GM20431 (cell line): Measurements from ENCODE around the gene PRAMEF12.

Experiments
- in situ Hi-C: fragments of 300-500 bp; cut with MseI, MboI; formaldehyde crosslinking; loops from one replicate; pipeline ENCODE4 v1.15.0; 2020; ENCODE audit warnings: low sequenced_read_pairs; ENCODE audit not compliant: unreplicated experiment

PRAMEF12 gene

DNA sequence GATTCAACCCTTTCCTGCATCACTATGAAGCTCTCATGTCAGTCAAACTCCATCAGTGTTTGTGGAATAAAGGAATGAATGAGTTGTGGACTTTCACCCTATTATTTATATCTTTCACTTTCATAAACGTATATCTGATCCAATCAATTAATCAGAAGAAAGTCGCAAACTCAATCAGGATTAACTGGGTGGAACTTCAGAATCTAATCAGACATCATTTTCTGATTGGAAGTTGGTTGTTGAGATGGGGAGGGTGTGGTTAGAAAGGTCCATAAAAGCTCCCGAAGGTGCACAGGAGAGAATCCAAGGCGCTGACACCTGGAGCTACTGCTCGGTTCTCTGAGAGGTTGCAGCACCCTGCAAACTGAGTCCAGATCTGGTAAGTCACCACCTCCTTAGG lies at the start of gene PRAMEF12:
PRAMEF12 (plus strand) TSS at position 301 of the 400 bp plus-strand sequence. CDS start 1,130 bp downstream, outside the sequence.
- in situ Hi-C loops = no loop called here

DNA sequence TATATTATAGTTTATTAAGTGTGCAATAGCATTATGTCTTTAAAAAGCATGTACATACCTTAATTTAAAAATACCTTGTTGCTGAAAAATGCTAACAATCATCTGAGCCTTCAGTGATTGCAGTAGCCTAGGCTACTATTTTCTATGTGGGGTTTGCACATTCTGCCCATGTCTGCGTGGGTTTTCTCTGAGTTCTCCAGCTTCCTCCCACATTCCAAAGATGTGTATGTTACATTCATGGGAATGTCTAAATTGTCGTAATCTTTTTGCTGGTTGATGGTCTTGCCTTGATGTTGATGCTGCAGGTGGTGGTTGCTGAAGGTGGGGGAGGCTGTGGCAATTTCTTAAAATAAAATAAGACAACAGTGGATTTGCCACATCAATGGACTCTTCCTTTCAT lies 45.1 kb upstream of the PRAMEF12 start:
- in situ Hi-C loops = loop anchor here (25.0 kb wide), 1 partner anchor 509 kb away; the partner anchor contains the start of gene PRAMEF18

DNA sequence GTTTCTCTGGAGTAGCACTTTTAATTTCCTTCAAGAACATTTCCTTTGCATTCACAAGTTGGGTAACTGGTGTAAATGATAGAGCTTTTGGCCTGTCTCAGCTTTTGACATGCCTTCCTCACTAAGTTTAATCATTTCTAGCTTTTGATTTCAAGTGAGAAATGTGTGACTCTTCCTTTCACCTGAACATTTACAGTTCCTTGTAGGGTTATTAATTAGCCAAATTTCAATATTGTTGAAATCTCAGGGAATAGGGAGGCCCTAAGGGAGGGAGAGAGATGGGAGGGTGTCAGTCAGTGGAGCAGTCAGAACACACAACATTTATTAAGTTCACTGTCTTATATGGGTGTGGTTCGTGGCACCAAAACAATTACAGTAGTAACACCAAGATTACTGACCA lies 43.4 kb upstream of the PRAMEF12 start:
- in situ Hi-C loops = loop anchor here (25.0 kb wide), 1 partner anchor 507 kb away; the partner anchor contains the start of gene PRAMEF18

DNA sequence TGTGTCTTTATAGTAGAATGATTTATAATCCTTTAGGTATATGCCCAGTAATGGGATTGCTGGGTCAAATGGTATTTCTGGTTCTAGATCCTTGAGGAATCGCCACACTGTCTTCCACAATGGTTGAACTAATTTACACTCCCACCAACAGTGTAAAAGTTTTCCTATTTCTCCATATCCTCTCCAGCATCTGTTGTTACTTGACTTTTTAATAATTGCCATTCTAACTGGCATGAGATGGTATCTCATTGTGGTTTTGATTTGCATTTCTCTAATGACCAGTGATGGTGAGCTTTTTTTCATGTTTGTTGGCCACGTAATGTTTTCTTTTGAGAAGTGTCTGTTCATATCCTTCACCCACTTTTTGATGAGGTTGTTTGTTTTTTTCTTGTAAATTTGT lies 42.5 kb upstream of the PRAMEF12 start:
- in situ Hi-C loops = loop anchor here (25.0 kb wide), 1 partner anchor 506 kb away; the partner anchor contains the start of gene PRAMEF18

DNA sequence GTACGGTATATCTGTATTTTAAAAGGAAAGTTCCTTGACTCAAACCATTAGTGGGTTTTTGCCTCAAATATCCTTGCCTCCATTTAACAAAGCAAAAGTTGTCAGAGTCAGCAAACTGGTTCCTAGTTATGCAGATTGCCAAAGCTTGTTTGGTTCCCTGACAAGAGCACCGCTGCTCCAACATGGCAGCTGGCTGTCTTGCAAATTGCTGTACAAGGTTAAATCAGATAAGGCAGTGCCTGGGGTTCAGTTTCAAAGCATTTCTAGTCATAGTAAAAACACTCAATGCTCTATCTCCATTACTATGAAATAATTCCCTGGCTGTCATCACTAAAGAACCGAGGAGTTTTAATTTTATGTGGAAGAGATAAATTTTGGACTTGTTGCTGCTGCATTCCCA lies 38.9 kb upstream of the PRAMEF12 start:
- in situ Hi-C loops = loop anchor here (25.0 kb wide), 1 partner anchor 503 kb away; the partner anchor contains the start of gene PRAMEF18

DNA sequence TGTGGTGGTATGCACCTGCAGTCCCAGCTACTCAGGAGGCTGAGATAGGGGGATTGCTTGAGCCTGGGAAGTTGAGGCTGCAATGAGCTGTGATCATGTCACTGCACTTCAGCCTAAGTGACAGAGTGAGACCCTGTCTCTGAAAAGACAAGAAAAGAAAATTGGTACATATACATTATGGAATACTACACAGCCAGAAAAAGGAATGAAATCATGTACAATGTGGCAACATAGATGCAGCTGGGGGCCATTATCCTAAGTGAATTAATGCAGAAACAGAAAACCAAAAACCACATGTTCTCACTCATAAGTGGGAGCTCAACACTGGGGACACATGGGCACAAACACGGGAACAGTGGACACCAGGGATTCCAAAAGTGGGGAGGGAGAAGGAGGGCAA lies 34.6 kb upstream of the PRAMEF12 start:
- in situ Hi-C loops = loop anchor here (25.0 kb wide), 1 partner anchor 498 kb away; the partner anchor contains the start of gene PRAMEF18

DNA sequence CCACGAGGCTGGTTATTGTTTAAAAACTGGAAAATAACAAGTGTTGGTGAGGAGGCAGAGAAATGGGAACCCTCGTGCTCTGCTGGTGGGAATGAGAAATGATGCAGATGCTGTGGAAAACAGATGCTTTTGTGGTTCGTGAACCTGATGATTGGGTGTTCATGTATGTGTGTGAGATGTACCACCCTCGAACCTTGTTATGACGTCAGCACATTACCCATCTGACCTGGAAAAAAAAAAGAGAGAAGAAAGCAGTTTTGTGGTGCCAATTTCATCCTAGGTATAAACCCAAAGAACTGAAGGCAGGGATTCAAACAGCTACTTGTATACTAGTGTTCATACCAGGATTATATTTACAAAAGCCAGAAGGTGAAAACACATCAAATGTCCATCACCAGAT lies 33.9 kb upstream of the PRAMEF12 start:
- in situ Hi-C loops = loop anchor here (25.0 kb wide), 1 partner anchor 498 kb away; the partner anchor contains the start of gene PRAMEF18

DNA sequence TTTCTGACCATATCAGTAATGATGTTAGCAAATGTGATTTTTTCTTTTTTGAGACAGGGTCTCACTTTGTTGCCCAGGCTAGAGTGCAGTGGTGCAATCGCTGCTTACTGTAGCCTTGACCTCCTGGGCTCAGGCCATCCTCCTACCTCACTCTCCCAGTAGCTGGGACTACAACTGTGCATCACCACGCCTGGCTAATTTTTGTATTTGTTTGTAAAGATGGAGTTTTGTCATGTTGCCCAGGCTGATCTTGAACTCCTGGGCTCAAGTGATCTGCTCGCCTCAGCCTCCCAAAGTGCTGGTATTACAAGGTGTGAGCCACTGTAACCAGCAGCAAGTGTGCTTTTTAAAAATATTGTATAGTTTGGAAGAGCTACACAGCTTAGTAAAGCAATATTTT lies 31.6 kb upstream of the PRAMEF12 start:
- in situ Hi-C loops = loop anchor here (25.0 kb wide), 1 partner anchor 495 kb away; the partner anchor contains the start of gene PRAMEF18

DNA sequence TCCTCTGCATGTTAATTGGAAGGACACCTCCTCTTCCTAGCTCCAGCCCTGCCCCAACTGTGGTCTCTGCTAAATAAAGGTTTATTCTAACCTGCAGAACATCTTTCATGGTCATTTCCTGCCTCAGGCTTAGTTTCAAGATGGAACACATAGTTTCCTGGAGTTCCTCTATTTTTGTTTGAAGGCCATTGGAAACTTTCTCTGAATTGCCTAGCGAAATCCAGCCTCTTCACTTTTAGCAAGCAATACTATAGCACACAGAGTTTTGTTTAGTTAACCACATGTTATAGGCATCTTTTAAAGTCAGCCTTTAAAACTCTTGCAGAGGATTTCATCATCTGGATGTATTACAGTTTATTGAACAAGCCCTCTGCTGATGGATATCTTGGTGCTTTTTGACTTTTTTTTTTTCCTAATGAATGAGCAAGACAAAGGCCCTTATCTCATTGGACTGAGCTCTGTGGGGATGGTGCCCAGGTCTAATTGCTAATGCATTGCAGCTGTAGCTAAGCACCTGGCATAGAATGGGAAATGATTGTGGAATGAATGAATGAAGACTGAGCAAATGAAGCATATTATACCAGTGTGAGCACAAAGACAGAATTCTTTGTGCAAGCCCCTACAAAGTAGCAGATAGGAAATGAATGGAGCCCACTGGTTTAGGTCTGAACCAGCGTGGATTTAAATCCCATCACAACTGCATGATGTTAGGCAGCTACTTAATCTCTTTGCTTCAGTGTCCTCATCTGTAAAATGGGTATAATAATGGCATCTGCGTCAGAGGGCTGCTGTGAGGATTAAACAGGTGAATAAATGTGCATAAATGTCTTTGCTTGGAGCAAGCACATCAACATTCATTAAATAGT lies 28.2 kb upstream of the PRAMEF12 start:
- in situ Hi-C loops = loop anchor here (25.0 kb wide), 1 partner anchor 492 kb away; the partner anchor contains the start of gene PRAMEF18

DNA sequence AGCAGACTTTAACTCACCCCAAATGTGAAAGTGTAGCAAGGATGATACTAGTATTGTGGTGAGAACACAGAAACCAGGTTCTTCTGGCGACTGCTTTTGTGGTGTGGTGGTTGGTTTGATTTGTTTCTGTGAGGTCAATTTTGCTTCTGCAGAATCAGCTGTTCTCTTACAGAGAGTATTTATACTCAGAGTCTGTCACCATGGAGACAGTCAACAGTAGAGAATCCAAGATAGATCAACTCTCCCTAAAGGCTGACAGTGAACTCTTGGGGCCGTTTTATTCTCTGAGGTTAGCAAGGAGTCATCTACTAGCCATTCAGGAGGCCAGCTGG lies 27.6 kb upstream of the PRAMEF12 start, which contains the start of gene CFAP107:
CFAP107 (plus strand) TSS at position 209 of the 332 bp plus-strand sequence. CDS start 231 bp downstream, outside the sequence.
- in situ Hi-C loops = loop anchor here (25.0 kb wide), 1 partner anchor 491 kb away; the partner anchor contains the start of gene PRAMEF18

DNA sequence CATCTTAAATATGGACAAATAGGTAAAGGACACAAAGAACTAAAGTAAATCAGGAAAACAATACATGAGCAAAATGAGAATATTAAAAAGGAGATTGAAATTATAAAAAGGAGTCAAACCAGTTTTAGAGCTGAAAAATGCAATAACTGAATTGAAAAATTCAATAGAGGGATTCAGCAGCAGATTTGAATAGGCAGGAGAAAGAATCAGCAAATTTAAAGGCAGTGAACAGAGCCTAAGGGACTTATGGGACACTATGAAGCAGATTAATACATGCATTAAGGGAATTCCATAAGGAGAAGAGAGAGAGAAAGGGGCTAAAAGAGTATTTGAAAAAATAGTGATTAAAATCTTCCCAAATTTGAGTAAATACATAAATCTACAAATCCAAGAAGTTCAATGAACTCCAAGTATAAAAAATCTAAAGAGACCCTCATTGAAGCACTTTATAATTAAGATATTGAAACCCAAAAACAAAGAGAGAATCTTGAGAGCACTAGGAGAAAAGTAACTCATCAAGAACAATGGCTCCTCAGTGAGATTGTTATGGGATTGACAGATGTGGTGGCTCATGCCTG lies 24.7 kb upstream of the PRAMEF12 start:
- in situ Hi-C loops = loop anchor here (25.0 kb wide), 1 partner anchor 488 kb away; the partner anchor contains the start of gene PRAMEF18

DNA sequence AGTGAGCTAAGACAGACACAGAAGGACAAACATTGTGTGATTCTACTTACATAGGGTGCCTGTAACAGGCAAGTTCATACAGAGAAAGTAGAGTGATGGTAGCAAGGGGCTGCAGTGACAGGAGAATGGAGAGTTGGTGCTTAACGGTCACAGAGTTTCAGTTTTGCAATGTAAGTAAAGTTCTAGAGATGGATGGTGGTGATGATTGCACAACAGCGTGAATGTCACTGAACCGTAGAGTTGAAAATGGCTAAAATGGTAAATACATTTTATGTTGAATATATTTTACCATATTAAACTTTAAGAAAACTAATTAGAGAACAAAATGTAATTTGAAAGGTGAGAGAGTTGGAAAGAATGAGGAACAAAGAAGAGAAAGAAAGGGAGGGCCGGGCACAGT lies 18.8 kb upstream of the PRAMEF12 start:
- in situ Hi-C loops = no loop called here

DNA sequence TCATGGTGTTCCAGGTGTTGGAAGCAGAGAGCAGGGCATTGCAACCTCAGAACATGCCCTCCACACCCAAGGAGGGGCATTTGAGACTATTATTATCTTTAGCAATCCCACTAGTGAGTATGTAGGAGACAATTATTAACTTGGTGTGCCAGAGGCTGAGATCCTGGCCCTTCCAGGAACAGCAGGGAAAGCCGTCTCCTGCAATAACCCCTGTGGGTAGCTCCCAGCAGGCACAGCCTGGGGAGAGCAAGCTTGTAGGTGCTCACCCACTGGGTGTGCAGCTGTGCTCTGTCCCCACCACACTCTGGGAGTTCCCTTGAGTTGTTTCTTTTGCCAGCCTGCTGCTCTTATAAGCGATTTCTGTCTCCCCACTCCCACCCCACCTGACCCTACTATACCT lies 17.3 kb upstream of the PRAMEF12 start:
- in situ Hi-C loops = no loop called here

DNA sequence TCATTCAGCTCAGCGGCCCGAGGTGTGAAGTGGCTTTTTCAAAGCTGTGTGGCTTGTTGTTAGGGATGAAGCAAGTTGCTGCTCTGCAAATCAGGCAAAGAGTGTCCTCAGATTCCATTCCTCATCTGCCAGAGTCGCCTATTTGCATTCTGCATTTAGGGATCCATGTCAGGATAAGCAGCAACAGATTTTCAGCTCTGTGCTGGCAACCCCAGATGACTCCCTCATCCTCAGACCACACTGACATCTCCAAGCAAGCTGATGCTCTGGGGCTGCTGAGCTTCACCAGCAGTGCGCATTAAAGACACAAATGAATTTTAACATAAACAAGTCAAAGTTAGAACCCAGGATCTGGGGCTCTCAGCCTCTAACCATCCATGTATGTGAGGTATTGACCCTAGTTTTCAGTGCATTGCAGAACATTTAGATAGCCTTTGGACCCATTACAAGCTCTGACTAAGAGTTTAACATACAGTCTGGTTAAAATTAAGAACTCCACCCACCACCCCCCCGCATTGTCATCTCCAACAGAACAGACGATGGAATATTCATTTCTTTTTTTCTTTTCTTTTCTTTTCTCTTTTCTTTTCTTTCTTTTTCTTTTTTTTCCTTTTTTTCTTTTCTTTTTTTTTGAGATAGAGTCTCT lies 16.6 kb upstream of the PRAMEF12 start:
- in situ Hi-C loops = no loop called here

DNA sequence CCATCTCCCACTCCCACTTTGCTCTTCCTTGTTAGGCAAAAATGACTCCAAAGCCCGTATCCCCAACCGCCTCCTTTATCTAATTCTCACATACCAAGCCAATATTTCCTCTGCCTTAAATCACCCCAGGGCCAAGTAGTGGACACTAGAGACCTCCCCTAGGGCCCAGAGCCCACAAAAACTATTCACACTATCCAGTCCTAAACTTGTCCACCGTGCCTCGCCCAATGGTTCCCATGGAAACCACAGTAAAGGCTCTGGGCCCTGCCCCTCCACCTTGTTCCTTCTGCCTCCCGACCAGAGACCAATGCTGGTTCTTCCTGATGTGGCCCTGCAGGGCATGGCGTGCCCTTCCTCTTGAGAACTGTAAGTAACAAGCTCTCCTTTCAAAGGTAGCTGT lies 15.7 kb upstream of the PRAMEF12 start:
- in situ Hi-C loops = no loop called here

DNA sequence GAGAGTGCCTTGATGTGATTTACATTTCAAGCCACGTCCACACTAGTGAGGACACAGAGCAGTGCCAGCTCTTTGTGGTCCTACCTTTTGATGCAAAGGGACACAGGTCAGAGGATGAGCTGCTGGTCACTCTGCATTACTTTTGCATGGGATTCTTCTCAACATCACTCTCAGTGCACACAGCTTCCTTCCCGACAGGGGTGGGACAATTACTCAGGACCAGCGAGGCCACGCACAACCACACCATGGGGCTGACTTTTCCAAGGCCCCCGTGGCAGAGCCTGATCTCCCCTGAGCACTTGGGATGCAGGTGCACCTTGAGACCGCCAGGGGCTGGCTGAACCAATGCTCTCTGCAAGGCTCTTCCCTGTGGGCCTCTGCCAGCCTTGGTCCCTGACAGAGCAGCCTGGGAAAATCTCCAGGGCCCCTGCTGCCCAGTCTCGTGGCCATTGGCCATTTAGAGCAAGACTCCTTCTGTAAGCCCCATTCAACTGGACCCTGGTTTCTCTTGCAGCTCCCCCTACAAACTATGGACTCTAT lies 13.2 kb upstream of the PRAMEF12 start:
- in situ Hi-C loops = no loop called here

DNA sequence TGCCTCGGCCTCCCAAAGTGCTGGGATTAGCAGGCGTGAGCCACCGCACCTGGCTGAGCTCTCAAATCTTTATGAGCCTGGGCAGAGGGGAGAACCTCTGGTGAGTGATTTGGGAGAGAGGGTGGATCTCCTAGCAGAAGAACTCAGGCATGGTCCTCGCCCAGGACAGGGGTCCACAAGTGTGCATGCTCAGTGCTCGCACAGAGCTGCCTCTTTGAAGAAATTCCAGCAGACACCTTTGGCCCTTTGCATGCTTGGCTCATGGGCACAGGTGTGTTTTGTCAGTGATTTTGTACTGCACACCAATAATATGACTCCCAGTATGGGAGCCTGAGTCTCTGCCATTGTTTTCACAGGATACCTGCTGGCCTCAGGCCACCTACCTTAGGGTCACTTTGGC lies 11.8 kb upstream of the PRAMEF12 start:
- in situ Hi-C loops = no loop called here

DNA sequence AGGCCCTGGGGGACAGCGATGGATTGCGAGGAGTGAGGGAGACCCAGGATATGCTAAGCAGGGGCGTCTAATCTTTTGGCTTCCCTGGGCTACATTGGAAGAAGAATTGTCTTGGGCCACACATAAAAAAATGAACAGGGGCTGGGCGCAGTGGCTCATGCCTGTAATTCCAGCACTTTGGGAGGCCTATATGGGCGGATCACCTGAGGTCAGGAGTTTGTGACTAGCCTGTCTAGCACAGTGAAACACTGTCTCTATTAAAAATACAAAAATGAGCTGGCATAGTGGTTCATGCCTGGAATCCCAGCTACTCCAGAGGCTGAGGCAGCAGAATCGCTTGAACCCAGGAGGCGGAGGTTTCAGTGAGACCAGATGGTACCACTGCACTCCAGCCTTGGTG lies 10.8 kb upstream of the PRAMEF12 start:
- in situ Hi-C loops = no loop called here

DNA sequence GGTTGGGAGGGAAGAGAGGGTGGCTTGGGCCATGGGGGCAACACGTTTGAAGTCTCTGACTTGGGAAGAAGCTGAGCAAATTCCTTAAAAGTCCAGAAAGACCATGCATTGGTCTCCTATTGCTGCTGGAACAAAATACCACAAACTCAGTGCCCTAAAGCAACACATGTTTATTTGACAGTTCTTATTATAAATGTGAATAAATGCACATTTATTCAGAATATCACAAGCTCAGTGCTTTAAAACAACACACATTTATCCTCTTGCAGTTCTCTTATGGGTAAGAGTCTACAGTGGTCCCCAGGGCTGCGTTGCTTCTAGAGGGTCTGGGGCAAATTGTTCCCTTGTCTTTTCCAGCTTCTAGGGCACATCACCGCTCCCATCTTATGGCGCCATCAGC lies 10.1 kb upstream of the PRAMEF12 start:
- in situ Hi-C loops = no loop called here

DNA sequence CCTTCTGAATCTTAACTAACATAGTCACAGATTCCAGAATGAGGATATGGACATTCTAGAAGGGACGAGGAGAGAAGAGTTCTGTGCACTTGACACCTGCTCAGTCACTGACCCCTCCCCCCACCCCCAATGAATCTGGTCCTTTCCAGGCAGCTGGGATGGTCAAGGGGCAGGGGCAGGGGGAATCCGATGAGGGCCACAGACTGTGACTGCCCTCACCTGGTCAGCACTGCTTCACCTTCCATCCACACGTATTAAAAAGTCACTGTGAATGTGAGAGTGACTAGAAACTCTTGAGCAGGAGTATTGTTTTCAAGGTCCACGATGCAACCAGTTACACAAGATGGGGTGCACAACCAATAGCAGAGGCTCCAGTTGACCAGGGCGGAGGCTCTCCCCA lies 9.5 kb upstream of the PRAMEF12 start:
- in situ Hi-C loops = no loop called here
